Fibroblast of villous mesenchyme (primary cell): ENCODE measurements around the gene ABTB2. TPM values are rescaled to one million over a fixed set of nuclear protein-coding genes. Genes with fewer than 3 reads are reported as not detected.

ENCODE experiments used
- DNase-seq: peaks from one replicate; pipeline ENCODE4 v3.0.0-alpha.2; 2010; ENCODE audit warnings: low read depth
- H3K4me3 ChIP-seq: 2 replicates; pipeline ENCODE4 v1.5.1; 2011; ENCODE audit warnings: low read depth, mild to moderate bottlenecking, low read length
- total RNA-seq: library from RNA; depleted of rRNA; stranded (reverse); fragments of >200 nt; gene quantifications from 2 replicates; pipeline ENCODE4 v1.2.3, GENCODE V29; 2012
- TF ChIP-seq, protein P1 (sequence below): IDR thresholded peaks from 2 replicates; pipeline ENCODE4 v1.5.1; 2012; ENCODE audit warnings: low read depth, mild to moderate bottlenecking, low read length; ENCODE audit not compliant: insufficient read depth

ABTB2 gene
- total RNA-seq, 1 donor, result 3.9 TPM

DNA sequence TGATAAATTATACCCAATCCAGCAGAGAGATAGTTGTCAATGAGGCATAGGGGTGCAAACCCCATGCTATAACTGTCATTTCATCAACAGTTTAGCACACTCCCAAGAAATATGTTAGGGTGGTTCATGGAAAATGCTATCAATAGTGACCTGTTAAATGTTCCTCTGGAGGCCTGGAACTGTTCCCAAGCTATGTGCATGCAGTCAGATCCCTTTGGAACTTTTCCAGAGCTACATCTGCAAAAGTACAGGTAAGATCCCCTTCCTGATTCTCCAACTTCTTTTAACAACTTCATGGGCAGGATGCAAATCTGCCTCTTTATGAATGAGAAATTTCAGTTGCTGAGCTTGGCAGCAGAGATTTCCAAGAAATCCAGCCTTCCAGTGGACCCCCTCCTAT, 27.2 kb downstream of the ABTB2 start:
- H3K4me3 ChIP-seq, result no peak overlapping the region
- TF ChIP-seq, protein P1, sequence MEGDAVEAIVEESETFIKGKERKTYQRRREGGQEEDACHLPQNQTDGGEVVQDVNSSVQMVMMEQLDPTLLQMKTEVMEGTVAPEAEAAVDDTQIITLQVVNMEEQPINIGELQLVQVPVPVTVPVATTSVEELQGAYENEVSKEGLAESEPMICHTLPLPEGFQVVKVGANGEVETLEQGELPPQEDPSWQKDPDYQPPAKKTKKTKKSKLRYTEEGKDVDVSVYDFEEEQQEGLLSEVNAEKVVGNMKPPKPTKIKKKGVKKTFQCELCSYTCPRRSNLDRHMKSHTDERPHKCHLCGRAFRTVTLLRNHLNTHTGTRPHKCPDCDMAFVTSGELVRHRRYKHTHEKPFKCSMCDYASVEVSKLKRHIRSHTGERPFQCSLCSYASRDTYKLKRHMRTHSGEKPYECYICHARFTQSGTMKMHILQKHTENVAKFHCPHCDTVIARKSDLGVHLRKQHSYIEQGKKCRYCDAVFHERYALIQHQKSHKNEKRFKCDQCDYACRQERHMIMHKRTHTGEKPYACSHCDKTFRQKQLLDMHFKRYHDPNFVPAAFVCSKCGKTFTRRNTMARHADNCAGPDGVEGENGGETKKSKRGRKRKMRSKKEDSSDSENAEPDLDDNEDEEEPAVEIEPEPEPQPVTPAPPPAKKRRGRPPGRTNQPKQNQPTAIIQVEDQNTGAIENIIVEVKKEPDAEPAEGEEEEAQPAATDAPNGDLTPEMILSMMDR, result no peak
- no peak for DNase-seq

DNA sequence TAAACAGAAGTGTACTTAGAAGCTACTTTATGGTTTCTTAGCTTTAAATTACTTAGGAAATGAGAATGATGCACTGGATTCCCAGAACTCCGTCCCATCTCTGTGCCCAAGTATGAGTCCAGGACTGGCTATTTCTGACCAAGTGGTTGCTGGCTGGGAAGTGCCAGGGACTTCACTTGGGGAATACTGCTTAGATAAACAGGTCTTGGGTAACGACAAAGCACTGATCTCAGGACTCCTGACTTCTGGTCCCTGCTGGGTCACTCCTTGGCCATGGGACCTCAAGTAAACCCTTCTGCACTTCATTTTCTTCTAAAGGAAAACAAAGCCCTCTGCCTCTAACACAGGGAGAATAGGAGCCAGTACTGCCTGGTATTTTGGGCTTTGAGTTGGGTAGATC, 27.9 kb downstream of the ABTB2 start:
- TF ChIP-seq, protein P1, result no peak
- no peak overlapping the region for H3K4me3 ChIP-seq
- DNase-seq, result no peak

DNA sequence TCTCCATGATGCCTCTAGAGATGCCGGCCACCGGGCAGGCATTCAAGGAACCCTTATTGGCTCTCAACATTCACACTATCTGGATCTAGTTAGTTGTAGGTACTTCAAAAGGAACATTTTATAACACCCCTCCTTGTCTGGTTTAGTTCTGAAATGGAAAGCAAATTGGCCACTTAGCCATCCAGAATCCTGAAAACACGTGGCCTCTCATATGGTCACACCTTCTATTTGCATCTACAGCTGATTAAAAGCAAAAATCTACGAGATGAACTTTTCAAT, 29.2 kb downstream of the ABTB2 start:
- no peak for DNase-seq
- H3K4me3 ChIP-seq, result no peak overlapping the region

DNA sequence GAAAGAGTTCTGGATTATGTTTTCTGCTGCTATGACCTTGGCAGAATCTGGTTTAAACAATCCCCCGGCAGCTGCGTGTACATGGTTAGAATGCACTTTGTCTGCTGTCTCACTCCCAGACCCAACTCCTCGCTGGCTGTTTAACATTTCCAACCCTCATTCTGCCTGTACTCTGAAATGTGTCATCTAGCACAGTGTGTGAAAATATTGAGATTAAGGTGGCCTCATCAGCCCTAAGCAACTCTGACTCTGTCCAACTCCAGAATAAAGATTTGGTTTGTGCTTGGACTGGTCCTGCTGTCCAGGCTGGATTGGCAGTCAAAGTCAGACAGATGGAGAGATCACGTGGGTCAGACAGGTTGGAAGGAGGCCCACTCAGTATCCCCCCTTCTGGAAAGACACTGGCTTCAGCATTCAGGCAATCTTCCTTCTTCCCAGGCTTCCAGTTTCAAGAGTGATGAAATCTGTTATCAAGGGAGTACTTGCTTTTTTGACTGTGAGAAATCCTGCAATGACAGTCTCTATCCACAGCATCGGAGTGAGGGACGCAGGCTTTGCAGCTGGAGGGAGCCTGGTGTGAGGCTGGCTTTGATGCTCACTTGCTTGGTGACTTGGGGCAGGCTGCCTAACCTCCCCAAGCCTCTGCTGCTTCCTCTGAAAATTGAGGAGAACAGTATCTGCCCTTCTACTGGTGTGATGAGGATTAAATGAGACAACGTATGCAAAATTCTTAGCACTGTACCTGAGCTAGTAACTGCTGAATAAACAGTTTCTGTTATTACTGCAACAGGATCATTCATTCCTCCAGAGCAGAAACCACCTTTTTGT, 29.8 kb downstream of the ABTB2 start:
- no peak overlapping the region for H3K4me3 ChIP-seq
- DNase-seq, result peak; percentile 67
- TF ChIP-seq, protein P1, result no peak

More for the DNA sequence above, 29.2 kb downstream of the ABTB2 start:
- TF ChIP-seq, protein P1, result no peak

- DNase-seq, result no peak
- H3K4me3 ChIP-seq, result no peak overlapping the region
- TF ChIP-seq, protein P1, result no peak
Measured at GRCh38 chr11:34324466-34324865, 33.3 kb downstream of the ABTB2 start.

- DNase-seq, result no peak
- no peak overlapping the region for H3K4me3 ChIP-seq
- TF ChIP-seq, protein P1, result no peak
Measured at GRCh38 chr11:34323601-34324000, 34.2 kb downstream of the ABTB2 start.
